CD4-positive, alpha-beta T cell (primary cell): ENCODE data around the gene CEBPE. TPM values are rescaled to one million over a fixed set of nuclear protein-coding genes. Genes with fewer than 3 reads are reported as not detected.

Experiments used
- ATAC-seq: fragments of 200-7000 bp; cut with Tn5 transposase; one replicate; pipeline ENCODE4 v1.10.0; 2022; ENCODE audit warnings: mild to moderate bottlenecking; ENCODE audit not compliant: poor library complexity
- CTCF ChIA-PET: fragments of 350-600 bp; sonication (Branson Sonifier 250); formaldehyde crosslinking; loops from one replicate; lab custom pipeline; 2021; ENCODE audit warnings: antibody characterized with exemption, inconsistent platforms; lab: Charles Lee
- POLR2A ChIA-PET: fragments of 350-600 bp; sonication (Branson Sonifier 250); formaldehyde crosslinking; loops from one replicate; lab custom pipeline; 2021; ENCODE audit warnings: antibody characterized with exemption, inconsistent platforms; lab: Charles Lee
- DNase-seq, 14 experiments: peaks; one replicate each; pipeline ENCODE4 v3.0.0-alpha.2; 2013 to 2020; ENCODE audit warnings: mixed read lengths in 2 of 14
- H3K27ac ChIP-seq, 2 donors: one replicate each; pipeline versions ENCODE4 v1.5.1 to v1.7.0; 2013; ENCODE audit warnings: low read length in 2 of 2, low read depth in 1 of 2, mild to moderate bottlenecking in 1 of 2
- H3K27me3 ChIP-seq, 2 experiments: 1 replicate in 1 of 2; 2 replicates in 1 of 2; pipeline versions ENCODE4 v1.6.1 to v1.7.0; 2013; ENCODE audit warnings: low read length in 2 of 2, control low read depth in 1 of 2, mild to moderate bottlenecking in 1 of 2, moderate library complexity in 1 of 2; ENCODE audit not compliant: insufficient read depth in 2 of 2, control insufficient read depth in 1 of 2
- H3K36me3 ChIP-seq: one replicate; pipeline ENCODE4 v1.6.1; 2013; ENCODE audit warnings: low read length, control low read depth; ENCODE audit not compliant: insufficient read depth
- H3K4me1 ChIP-seq: one replicate; pipeline ENCODE4 v1.6.1; 2013; ENCODE audit warnings: low read length, control low read depth; ENCODE audit not compliant: insufficient read depth
- H3K4me3 ChIP-seq: one replicate; pipeline ENCODE4 v1.5.1; 2013; ENCODE audit warnings: mild to moderate bottlenecking, low read length, moderate library complexity
- H3K9me3 ChIP-seq, 2 experiments: 1 replicate in 1 of 2; 2 replicates in 1 of 2; pipeline versions ENCODE4 v1.6.1 to v1.7.0; 2013; ENCODE audit warnings: low read length in 2 of 2, mild to moderate bottlenecking in 2 of 2, control low read depth in 1 of 2, moderate library complexity in 1 of 2; ENCODE audit not compliant: control insufficient read depth in 1 of 2, insufficient read depth in 1 of 2
- H3K27ac Mint-ChIP-seq: one replicate; pipeline ENCODE4 v1.8.0; 2020; ENCODE audit warnings: mixed read lengths
- H3K27me3 Mint-ChIP-seq: one replicate; pipeline ENCODE4 v1.8.0; 2021; ENCODE audit warnings: mixed read lengths
- H3K36me3 Mint-ChIP-seq: one replicate; pipeline ENCODE4 v1.8.0; 2021; ENCODE audit warnings: low read depth, mixed read lengths
- H3K4me1 Mint-ChIP-seq: one replicate; pipeline ENCODE4 v1.8.0; 2021; ENCODE audit warnings: low read depth, mixed read lengths
- H3K4me3 Mint-ChIP-seq: one replicate; pipeline ENCODE4 v1.8.0; 2020; ENCODE audit warnings: mild to moderate bottlenecking, mixed read lengths
- H3K9me3 Mint-ChIP-seq: one replicate; pipeline ENCODE4 v1.8.0; 2020; ENCODE audit warnings: mixed read lengths
- CTCF ChIP-seq: fragments of 200-600 bp; IDR thresholded peaks from one replicate; pipeline ENCODE4 v1.8.0; 2022; ENCODE audit warnings: antibody characterized with exemption, mild to moderate bottlenecking
- intact Hi-C, 2 experiments: fragments of 100-400 bp; cut with DNase I in 1 of 2; cut with micrococcal nuclease in 1 of 2; formaldehyde crosslinking; loops; one replicate each; pipeline versions ENCODE4 v1.15.1 to v1.9.0; 2023 to 2025; cut with DNase I, micrococcal nuclease
- total RNA-seq, 174 experiments: library from RNA in 2 of 174; stranded (reverse) in 2 of 174; gene quantifications; one replicate each; pipeline ENCODE4 v1.2.3 and lab custom pipeline; 2021 to 2026

The CEBPE gene
- total RNA-seq, 2 experiments from 2014 or later: not detected

GRCh38 chr14:23162800-23163199 is 43.7 kb upstream of the CEBPE start:
- no peak for ATAC-seq
- Mint-ChIP-seq H3K9me3 (no peaks in the 10 kb centered on the region), H3K4me1 (peaks cover 14% of the 10 kb centered on the region), H3K27me3 (no peaks in the 10 kb centered on the region), H3K36me3 (no peaks in the 10 kb centered on the region), H3K4me3 (no peak overlapping the region), H3K27ac (peak overlapping the region; percentile 2)
- H3K27me3 ChIP-seq: no peaks in the 10 kb centered on the region
- DNase-seq: no peak
- ChIA-PET POLR2A (no interaction called here), CTCF (no interaction called here)
- intact Hi-C loops: no loop called here
- no peak overlapping the region for H3K27ac ChIP-seq
- H3K36me3 ChIP-seq: no peaks in the 10 kb centered on the region
- no peak overlapping the region for H3K4me3 ChIP-seq
- no peaks in the 10 kb centered on the region for H3K9me3 ChIP-seq
- peaks cover 18% of the 10 kb centered on the region for H3K4me1 ChIP-seq
- no peak for TF ChIP-seq CTCF

- POLR2A ChIA-PET: interaction anchor here (1.0 kb wide), 1 partner anchor 10 kb away, joined by 3 read pairs; no protein-coding TSS in a partner anchor
- peak overlapping the region; percentile 2 for H3K27ac Mint-ChIP-seq
- ATAC-seq: no peak
Measured at GRCh38 chr14:23162005-23162404, 43.0 kb upstream of the CEBPE start.

GRCh38 chr14:23160924-23161522 is 42.0 kb upstream of the CEBPE start:
- Mint-ChIP-seq H3K4me1 (peaks cover 14% of the 10 kb centered on the region), H3K27me3 (no peaks in the 10 kb centered on the region), H3K4me3 (no peak overlapping the region), H3K27ac (no peak overlapping the region), H3K36me3 (no peaks in the 10 kb centered on the region), H3K9me3 (no peaks in the 10 kb centered on the region)
- Histone ChIP-seq H3K27ac (no peak overlapping the region), H3K36me3 (no peaks in the 10 kb centered on the region), H3K27me3 (no peaks in the 10 kb centered on the region), H3K9me3 (no peaks in the 10 kb centered on the region), H3K4me3 (no peak overlapping the region), H3K4me1 (peaks cover 18% of the 10 kb centered on the region)
- ChIA-PET POLR2A (no interaction called here), CTCF (no interaction called here)
- intact Hi-C loops: no loop called here
- ATAC-seq (no peak), DNase-seq (peak in 3 of 14 experiments; percentile 12 to 62 (median 52))
- TF ChIP-seq CTCF: no peak

More at GRCh38 chr14:23162005-23162404, 43.0 kb upstream of the CEBPE start:
- H3K36me3 ChIP-seq: no peaks in the 10 kb centered on the region
- no peaks in the 10 kb centered on the region for H3K9me3 Mint-ChIP-seq
- no peaks in the 10 kb centered on the region for H3K9me3 ChIP-seq
- no peak overlapping the region for H3K4me3 ChIP-seq
- no peaks in the 10 kb centered on the region for H3K36me3 Mint-ChIP-seq
- no peak overlapping the region for H3K27ac ChIP-seq
- no peak for TF ChIP-seq CTCF
- intact Hi-C loops: no loop called here
- no peaks in the 10 kb centered on the region for H3K27me3 Mint-ChIP-seq
- peaks cover 18% of the 10 kb centered on the region for H3K4me1 ChIP-seq
- H3K4me3 Mint-ChIP-seq: no peak overlapping the region
- peaks cover 14% of the 10 kb centered on the region for H3K4me1 Mint-ChIP-seq
- DNase-seq: no peak
- H3K27me3 ChIP-seq: no peaks in the 10 kb centered on the region
- CTCF ChIA-PET: interaction anchor here (0.6 kb wide), 1 partner anchor 312 kb away, joined by 3 read pairs; no protein-coding TSS in a partner anchor
